HepG2 (cell line): ENCODE data around the gene SPATA32. TPM values are rescaled to one million over a fixed set of nuclear protein-coding genes. Genes with fewer than 3 reads are reported as not detected.
A peak's percentile ranks its signal among the peaks of the same experiment; 100 is the strongest.

Experiments
- ATAC-seq: fragments of 200-7000 bp; cut with Tn5 transposase; 3 replicates; pipeline ENCODE4 v1.9.1; 2020; ENCODE audit warnings: mild to moderate bottlenecking, moderate library complexity
- BruUV-seq: library from RNA; stranded (reverse); fragments of 400-500 nt; replicated peaks from 2 replicates; lab custom pipeline; 2021; lab: Mats Ljungman, UMichigan
- CTCF ChIA-PET: fragments of 300-600 bp; formaldehyde crosslinking; extraction: SDS; loops from one replicate; lab custom pipeline; 2021; ENCODE audit warnings: low total read pairs, inconsistent platforms, low intra/inter-chr PET ratio; lab: Yijun Ruan, JAX
- POLR2A ChIA-PET: fragments of 350-600 bp; sonication (Branson Sonifier 250); formaldehyde crosslinking; loops from one replicate; lab custom pipeline; 2020; ENCODE audit warnings: antibody characterized with exemption, inconsistent platforms; lab: Yijun Ruan, JAX
- DNase-seq: peaks from one replicate; pipeline ENCODE4 v3.0.0-alpha.2; 2015; ENCODE audit warnings: low spot score
- FAIRE-seq: peaks from 3 replicates; lab custom pipeline; 2011; peaks lifted over from hg19 to GRCh38; lab: Jason Lieb, UNC
- H2AFZ ChIP-seq: one replicate; pipeline ENCODE4 v1.6.1; 2011; ENCODE audit warnings: low read length, inconsistent platforms
- H3K27ac ChIP-seq: fragments of 300-600 bp; 3 replicates; pipeline ENCODE4 v1.8.0; 2011; ENCODE audit warnings: mixed run types, mild to moderate bottlenecking, mixed read lengths, low read length, inconsistent platforms; ENCODE audit not compliant: insufficient read depth; ENCODE audit errors: extremely low read length
- H3K27me3 ChIP-seq, 2 experiments: fragments of 200-600 bp in 1 of 2; 2 replicates in 1 of 2; 3 replicates in 1 of 2; pipeline versions ENCODE4 v1.6.0 to v1.8.0; 2011; ENCODE audit warnings: low read length in 2 of 2, mild to moderate bottlenecking in 2 of 2, moderate library complexity in 2 of 2, inconsistent platforms in 1 of 2; ENCODE audit not compliant: insufficient read depth in 2 of 2, control insufficient read depth in 1 of 2
- H3K36me3 ChIP-seq, 2 experiments: fragments of 200-600 bp in 1 of 2; replicated peaks in 1 of 2; 2 replicates in 1 of 2; 3 replicates in 1 of 2; pipeline versions ENCODE4 v1.5.1 to v1.8.0; 2011; ENCODE audit warnings: low read length in 2 of 2, inconsistent platforms in 1 of 2; ENCODE audit not compliant: insufficient read depth in 2 of 2, control insufficient read depth in 1 of 2
- H3K4me1 ChIP-seq: 2 replicates; pipeline ENCODE4 v1.5.1; 2012; ENCODE audit warnings: low read length, inconsistent platforms; ENCODE audit not compliant: insufficient read depth
- H3K4me2 ChIP-seq: 2 replicates; pipeline ENCODE4 v1.6.0; 2011; ENCODE audit warnings: low read depth, low read length, inconsistent platforms
- H3K4me3 ChIP-seq, 3 experiments: fragments of 200-600 bp in 1 of 3; sonication (generic), shearing (Covaris generic) in 1 of 3; replicated peaks in 1 of 3; 2 replicates each; pipeline ENCODE4 v1.5.1; 2011 to 2016; ENCODE audit warnings: low read length in 3 of 3, inconsistent platforms in 2 of 3, low read depth in 2 of 3, mild to moderate bottlenecking in 2 of 3, control low read depth in 1 of 3, mixed read lengths in 1 of 3; ENCODE audit not compliant: insufficient read depth in 1 of 3
- H3K79me2 ChIP-seq: one replicate; pipeline ENCODE4 v1.6.1; 2011; ENCODE audit warnings: low read length, inconsistent platforms; ENCODE audit not compliant: insufficient read depth
- H3K9ac ChIP-seq: 2 replicates; pipeline ENCODE4 v1.6.0; 2011; ENCODE audit warnings: mild to moderate bottlenecking, low read depth, low read length, inconsistent platforms; ENCODE audit not compliant: insufficient read depth
- H3K9me3 ChIP-seq: 2 replicates; pipeline ENCODE4 v1.5.1; 2012; ENCODE audit warnings: mild to moderate bottlenecking, low read length
- H4K20me1 ChIP-seq: 2 replicates; pipeline ENCODE4 v1.6.0; 2011; ENCODE audit warnings: inconsistent platforms, mild to moderate bottlenecking, low read length, moderate library complexity; ENCODE audit not compliant: insufficient read depth
- HHEX ChIP-seq: IDR thresholded peaks from 2 replicates; pipeline ENCODE4 v1.6.1; 2016; ENCODE audit warnings: control low read depth
- ZBTB3 ChIP-seq: sonication (generic); formaldehyde crosslinking; IDR thresholded peaks from 2 replicates; pipeline ENCODE4 v1.4.0; 2020; ENCODE audit warnings: low read depth, mild to moderate bottlenecking, moderate library complexity, missing genetic modification reagents, borderline replicate concordance
- ZBTB49 ChIP-seq: sonication (generic); formaldehyde crosslinking; IDR thresholded peaks from 2 replicates; pipeline ENCODE4 v1.4.0; 2020; ENCODE audit warnings: missing genetic modification reagents, borderline replicate concordance
- ZFP62 ChIP-seq: sonication (generic); formaldehyde crosslinking; IDR thresholded peaks from 2 replicates; pipeline ENCODE4 v1.4.0; 2020; ENCODE audit warnings: missing genetic modification reagents
- ZNF296 ChIP-seq: sonication (generic); formaldehyde crosslinking; conservative IDR thresholded peaks from 2 replicates; pipeline ENCODE4 v1.5.0; 2020; ENCODE audit warnings: mild to moderate bottlenecking, missing genetic modification reagents
- ZNF34 ChIP-seq: sonication (generic); formaldehyde crosslinking; IDR thresholded peaks from 2 replicates; pipeline ENCODE4 v1.4.0; 2020; ENCODE audit warnings: mild to moderate bottlenecking, missing genetic modification reagents, borderline replicate concordance
- ZNF639 ChIP-seq: conservative IDR thresholded peaks from 2 replicates; pipeline ENCODE4 v1.6.1; 2018; ENCODE audit warnings: missing genetic modification reagents
- WGBS: methylation state at CpG from one replicate; pipeline ENCODE4 v1.1.6; 2017; ENCODE audit warnings: low lambda C conversion rate; 5-methylcytosine and 5-hydroxymethylcytosine counted together
- in situ Hi-C: cut with HindIII; loops from 2 replicates; pipeline ENCODE4 v1.10.0; 2017; ENCODE audit warnings: low pct_unique_long_range_greater_than_20kb; ENCODE audit not compliant: extremely low pct_ligation_motif_present
- intact Hi-C: fragments of 100-400 bp; cut with micrococcal nuclease; formaldehyde crosslinking; loops from one replicate; pipeline ENCODE4 v1.10.0; 2022; ENCODE audit not compliant: unreplicated experiment
- polyA plus RNA-seq, 8 experiments: library from polyadenylated mRNA; depleted of rRNA in 3 of 8; stranded (reverse) in 7 of 8; unstranded in 1 of 8; fragments of >200 nt; fragmentation: Illumina TruSeq in 4 of 8; extraction: Trizol in 4 of 8; gene quantifications; 2 replicates each; pipeline versions ENCODE4 v1.2.1 to v1.2.3, GENCODE V29; 2011 to 2016; ENCODE audit warnings: low read depth in 4 of 8, missing spikeins in 1 of 8, mixed read lengths in 1 of 8; ENCODE audit not compliant: insufficient read depth in 1 of 8
- total RNA-seq, 5 experiments: library from RNA; depleted of rRNA; stranded (reverse); fragments of >200 nt; fragmentation: Illumina TruSeq; extraction: Trizol; gene quantifications; 2 replicates each; pipeline ENCODE4 v1.2.3, GENCODE V29; 2016; ENCODE audit warnings: low read depth in 1 of 5
- TF ChIP-seq, protein P1 (sequence below): sonication (generic); formaldehyde crosslinking; IDR thresholded peaks from 2 replicates; pipeline ENCODE4 v1.5.1; 2020; ENCODE audit warnings: mild to moderate bottlenecking, missing genetic modification reagents, moderate library complexity

SPATA32 gene
- total and polyA plus RNA-seq, 2 of the 13 experiments (the other 11 are each of a cell fraction or from before 2014, with no cell fraction given), result not detected

DNA sequence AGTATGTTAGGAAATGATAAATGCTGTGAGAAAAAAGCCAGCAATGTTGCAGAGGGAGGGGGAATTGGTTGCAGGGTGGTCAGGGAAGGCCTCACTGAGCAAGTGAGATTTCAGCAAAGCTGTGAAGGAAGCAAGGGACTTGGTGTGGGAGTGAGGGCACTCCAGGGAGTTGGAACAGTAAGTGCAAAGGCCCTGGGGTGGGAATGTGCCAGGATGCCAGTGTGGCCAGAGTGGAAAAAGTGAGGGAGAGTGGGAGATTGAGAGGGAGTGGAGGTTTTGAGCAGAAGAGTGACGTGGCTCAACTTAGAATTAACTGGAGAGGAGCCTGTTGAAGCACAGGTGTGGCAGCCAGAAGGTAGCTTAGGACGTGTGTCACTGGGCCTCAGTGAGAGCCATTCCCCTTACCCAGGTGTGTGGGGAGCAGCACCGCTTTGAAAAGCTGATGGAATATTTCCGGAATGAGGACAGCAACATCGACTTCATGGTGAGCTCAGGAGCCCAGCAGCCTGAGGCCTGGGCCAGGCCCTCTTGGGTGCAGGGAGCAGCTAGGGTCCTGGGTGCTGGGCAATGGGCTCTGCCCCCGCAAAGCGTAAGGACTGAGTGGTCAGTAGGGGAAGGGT is 23.6 kb downstream of the SPATA32 start:
- Histone ChIP-seq H3K4me2 (no peak overlapping the region), H3K4me1 (no peaks in the 10 kb centered on the region), H3K36me3 (no peaks in the 10 kb centered on the region), H3K79me2 (no peaks in the 10 kb centered on the region)
- no TSS peak for BruUV-seq
- TF ChIP-seq, protein P1, sequence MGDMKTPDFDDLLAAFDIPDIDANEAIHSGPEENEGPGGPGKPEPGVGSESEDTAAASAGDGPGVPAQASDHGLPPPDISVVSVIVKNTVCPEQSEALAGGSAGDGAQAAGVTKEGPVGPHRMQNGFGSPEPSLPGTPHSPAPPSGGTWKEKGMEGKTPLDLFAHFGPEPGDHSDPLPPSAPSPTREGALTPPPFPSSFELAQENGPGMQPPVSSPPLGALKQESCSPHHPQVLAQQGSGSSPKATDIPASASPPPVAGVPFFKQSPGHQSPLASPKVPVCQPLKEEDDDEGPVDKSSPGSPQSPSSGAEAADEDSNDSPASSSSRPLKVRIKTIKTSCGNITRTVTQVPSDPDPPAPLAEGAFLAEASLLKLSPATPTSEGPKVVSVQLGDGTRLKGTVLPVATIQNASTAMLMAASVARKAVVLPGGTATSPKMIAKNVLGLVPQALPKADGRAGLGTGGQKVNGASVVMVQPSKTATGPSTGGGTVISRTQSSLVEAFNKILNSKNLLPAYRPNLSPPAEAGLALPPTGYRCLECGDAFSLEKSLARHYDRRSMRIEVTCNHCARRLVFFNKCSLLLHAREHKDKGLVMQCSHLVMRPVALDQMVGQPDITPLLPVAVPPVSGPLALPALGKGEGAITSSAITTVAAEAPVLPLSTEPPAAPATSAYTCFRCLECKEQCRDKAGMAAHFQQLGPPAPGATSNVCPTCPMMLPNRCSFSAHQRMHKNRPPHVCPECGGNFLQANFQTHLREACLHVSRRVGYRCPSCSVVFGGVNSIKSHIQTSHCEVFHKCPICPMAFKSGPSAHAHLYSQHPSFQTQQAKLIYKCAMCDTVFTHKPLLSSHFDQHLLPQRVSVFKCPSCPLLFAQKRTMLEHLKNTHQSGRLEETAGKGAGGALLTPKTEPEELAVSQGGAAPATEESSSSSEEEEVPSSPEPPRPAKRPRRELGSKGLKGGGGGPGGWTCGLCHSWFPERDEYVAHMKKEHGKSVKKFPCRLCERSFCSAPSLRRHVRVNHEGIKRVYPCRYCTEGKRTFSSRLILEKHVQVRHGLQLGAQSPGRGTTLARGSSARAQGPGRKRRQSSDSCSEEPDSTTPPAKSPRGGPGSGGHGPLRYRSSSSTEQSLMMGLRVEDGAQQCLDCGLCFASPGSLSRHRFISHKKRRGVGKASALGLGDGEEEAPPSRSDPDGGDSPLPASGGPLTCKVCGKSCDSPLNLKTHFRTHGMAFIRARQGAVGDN (CRISPR knock-in tag), result 0 out of 2 replicates have a peak, but pooled peaks have one; percentile 10
- no peak for TF ChIP-seq ZFP62 (CRISPR knock-in tag)
- TF ChIP-seq, all 625 proteins: peak for 1
- H2AFZ ChIP-seq, result no peak overlapping the region
- WGBS, result 36% methylated on average over 7 of the region's 7 CpGs
- no peak for DNase-seq
- H3K9ac ChIP-seq, result no peak overlapping the region
- H3K9me3 ChIP-seq, result no peaks in the 10 kb centered on the region
- intact Hi-C loops (no loop called here), in situ Hi-C loops (no loop called here)
- no peak overlapping the region for H3K27ac ChIP-seq
- no peak for ATAC-seq
- ChIA-PET POLR2A (interaction anchor here (0.9 kb wide), 1 partner anchor 9 kb away, joined by 3 read pairs; no protein-coding TSS in a partner anchor), CTCF (no interaction called here)
- no peaks in the 10 kb centered on the region for H4K20me1 ChIP-seq
- peaks cover 13 to 52% of the 10 kb centered on the region in 2 experiments for H3K27me3 ChIP-seq
- no peak overlapping the region for H3K4me3 ChIP-seq
- FAIRE-seq, result no peak

DNA sequence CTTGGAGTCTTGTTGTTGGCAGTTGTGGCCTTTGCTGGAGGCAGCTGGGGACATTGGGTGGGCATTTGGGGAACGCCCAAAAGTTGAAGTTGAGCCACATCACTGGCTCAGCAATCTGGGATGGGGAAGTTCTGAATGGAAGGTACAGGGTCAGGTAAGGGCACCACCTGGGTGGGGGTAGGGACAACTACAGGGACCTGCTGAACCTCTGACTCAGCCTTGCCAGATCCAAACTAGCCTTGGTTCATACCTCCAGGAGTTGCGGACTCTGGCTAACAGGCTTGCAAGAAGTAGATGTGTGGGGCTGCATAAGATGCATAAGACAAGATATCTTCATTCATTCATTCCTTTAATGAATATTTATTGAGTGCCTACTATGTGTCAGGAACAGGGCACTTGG is 24.2 kb downstream of the SPATA32 start:
- peaks cover 13 to 49% of the 10 kb centered on the region in 2 experiments for H3K27me3 ChIP-seq
- POLR2A ChIA-PET, result no interaction called here
- intact Hi-C loops (no loop called here), in situ Hi-C loops (no loop called here)
- no peak overlapping the region for H2AFZ ChIP-seq
- no peak overlapping the region for H3K27ac ChIP-seq
- no peak overlapping the region for H3K4me3 ChIP-seq
- CTCF ChIA-PET, result no interaction called here
- TF ChIP-seq ZNF296 (CRISPR knock-in tag), result no peak
- no peak for TF ChIP-seq ZBTB3 (CRISPR knock-in tag)
- TF ChIP-seq HHEX (CRISPR knock-in tag), result no peak
- no peak for TF ChIP-seq ZNF34 (CRISPR knock-in tag)
- TF ChIP-seq ZNF639 (CRISPR knock-in tag), result no peak
- no peak for TF ChIP-seq ZBTB49 (CRISPR knock-in tag)
- TF ChIP-seq, all 625 proteins: peak for 0
- 52% methylated on average over 2 of the region's 2 CpGs for WGBS
- Histone ChIP-seq H3K9me3 (no peaks in the 10 kb centered on the region), H4K20me1 (no peaks in the 10 kb centered on the region), H3K36me3 (no peaks in the 10 kb centered on the region), H3K4me1 (no peaks in the 10 kb centered on the region), H3K79me2 (no peaks in the 10 kb centered on the region), H3K9ac (no peak overlapping the region), H3K4me2 (no peak overlapping the region)
- BruUV-seq, result no TSS peak
- ATAC-seq (no peak), DNase-seq (no peak), FAIRE-seq (no peak)
